Mesodermal cell (in vitro differentiated cells): Measurements from ENCODE around the gene IL6ST. TPM values are rescaled to one million over a fixed set of nuclear protein-coding genes. Genes with fewer than 3 reads are reported as not detected.
"Not testable (repeated sequence)": the region's sequence is repeated elsewhere in the genome, so short reads cannot be mapped to it uniquely, and the experiment has no call there.

Experiments used
- H3K27ac ChIP-seq: 2 replicates; pipeline ENCODE4 v1.7.0; 2013; ENCODE audit warnings: mild to moderate bottlenecking, low read depth, low read length, moderate library complexity; ENCODE audit not compliant: severe bottlenecking
- H3K36me3 ChIP-seq: 2 replicates; pipeline ENCODE4 v1.7.1; 2013; ENCODE audit warnings: mild to moderate bottlenecking, low read length, moderate library complexity; ENCODE audit not compliant: control insufficient read depth, insufficient read depth
- H3K4me1 ChIP-seq: one replicate; pipeline ENCODE4 v1.7.1; 2013; ENCODE audit warnings: mild to moderate bottlenecking, low read length; ENCODE audit not compliant: insufficient read depth, control insufficient read depth, poor library complexity, severe bottlenecking
- H3K4me3 ChIP-seq: 2 replicates; pipeline ENCODE4 v1.7.0; 2013; ENCODE audit warnings: low read length, control low read depth, mild to moderate bottlenecking; ENCODE audit not compliant: insufficient read depth, poor library complexity, severe bottlenecking; ENCODE audit errors: extremely low read depth
- H3K9me3 ChIP-seq: 2 replicates; pipeline ENCODE4 v1.7.1; 2013; ENCODE audit warnings: mild to moderate bottlenecking, low read length, moderate library complexity; ENCODE audit not compliant: control insufficient read depth
- WGBS, 2 experiments: methylation state at CpG; one replicate each; pipeline ENCODE4 v1.1.5; 2013; ENCODE audit warnings: missing lambda C conversion rate in 2 of 2; ENCODE audit not compliant: insufficient coverage in 2 of 2; 5-methylcytosine and 5-hydroxymethylcytosine counted together
- polyA plus RNA-seq, 2 experiments: library from polyadenylated mRNA; stranded (reverse); fragments of 50-300 nt; gene quantifications; one replicate each; pipeline ENCODE4 v1.2.3, GENCODE V29; 2013

Gene IL6ST
- polyA plus RNA-seq (2013, experiment 1 of 2): 142 TPM
- 179 TPM for polyA plus RNA-seq (2013, experiment 2 of 2)

DNA sequence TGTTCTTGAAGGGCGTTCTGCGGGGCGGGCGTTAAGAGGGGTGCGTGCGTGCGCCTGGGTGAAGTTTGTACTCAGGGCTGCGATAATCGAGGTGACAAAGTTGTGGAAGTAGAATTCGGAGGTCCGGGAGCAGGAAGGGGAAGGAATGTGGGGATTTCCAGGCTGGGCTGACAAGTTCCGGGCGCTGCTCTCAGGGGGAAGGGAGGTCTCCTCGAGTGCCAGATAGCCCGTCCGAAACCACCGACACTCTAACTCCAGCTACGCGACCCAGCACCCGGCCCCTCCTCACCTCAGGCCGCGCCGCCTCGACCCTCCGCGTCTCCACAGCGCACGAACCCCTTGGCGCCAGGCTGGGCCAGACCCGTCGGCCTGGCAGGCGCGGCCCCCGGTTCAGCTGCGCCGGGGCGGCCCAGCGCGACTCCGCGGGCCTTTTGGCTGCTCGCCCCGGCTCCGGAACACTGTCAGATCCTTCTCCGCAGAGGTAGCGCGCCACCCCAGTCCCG, at the start of gene IL6ST:
IL6ST (minus strand) TSS at position 469 of the 503 bp plus-strand sequence. CDS start 18,685 bp downstream, outside the sequence.
- peak within 1 kb of the TSS; percentile 98 for H3K27ac ChIP-seq
- peaks cover 16% of the 10 kb centered on the region for H3K36me3 ChIP-seq
- H3K9me3 ChIP-seq: no peaks in the 10 kb centered on the region
- peaks cover 9% of the 10 kb centered on the region for H3K4me1 ChIP-seq
- 0 to 1% methylated on average over 34 to 45 of the region's 48 CpGs for WGBS, 2 experiments
- H3K4me3 ChIP-seq: peak within 1 kb of the TSS; percentile 86

DNA sequence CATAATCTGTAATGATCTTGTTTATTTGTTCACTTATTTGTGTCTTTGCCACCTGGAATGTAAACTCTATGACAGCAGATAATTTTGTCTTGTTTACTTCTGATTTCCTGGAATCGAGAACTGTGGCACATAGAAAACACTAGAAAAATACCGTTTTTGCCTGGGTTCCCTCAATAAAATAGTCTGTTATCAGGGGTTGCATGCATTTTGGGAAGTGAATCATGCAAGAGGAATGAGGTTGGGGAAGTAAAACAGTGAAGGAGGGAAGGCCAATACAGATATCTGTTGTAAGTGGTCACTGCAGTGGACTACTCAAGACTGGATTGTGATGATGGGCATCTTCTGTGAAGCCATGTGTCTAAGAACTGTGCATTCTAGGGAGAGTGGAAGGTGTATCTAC, 45.2 kb upstream of the IL6ST start:
- H3K4me3 ChIP-seq: no peak overlapping the region
- peaks cover 7% of the 10 kb centered on the region for H3K9me3 ChIP-seq
- WGBS, 2 experiments: 89 to 94% methylated on average over 2 of the region's 2 CpGs
- H3K36me3 ChIP-seq: no peaks in the 10 kb centered on the region
- peak overlapping the region; percentile 66 for H3K27ac ChIP-seq
- peaks cover 13% of the 10 kb centered on the region for H3K4me1 ChIP-seq

DNA sequence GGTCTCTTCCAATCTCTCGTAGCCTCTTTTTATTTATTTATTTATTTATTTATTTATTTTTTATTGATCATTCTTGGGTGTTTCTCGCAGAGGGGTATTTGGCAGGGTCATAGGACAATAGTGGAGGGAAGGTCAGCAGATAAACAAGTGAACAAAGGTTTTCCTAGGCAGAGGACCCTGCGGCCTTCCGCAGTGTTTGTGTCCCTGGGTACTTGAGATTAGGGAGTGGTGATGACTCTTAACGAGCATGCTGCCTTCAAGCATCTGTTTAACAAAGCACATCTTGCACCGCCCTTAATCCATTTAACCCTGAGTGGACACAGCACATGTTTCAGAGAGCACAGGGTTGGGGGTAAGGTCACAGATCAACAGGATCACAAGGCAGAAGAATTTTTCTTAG, 43.4 kb upstream of the IL6ST start:
- not testable (repeated sequence) for H3K9me3 ChIP-seq, H3K27ac ChIP-seq, H3K36me3 ChIP-seq, H3K4me3 ChIP-seq
- WGBS, 2 experiments: no CpG with 5 or more reads among the region's 6 CpGs
- H3K4me1 ChIP-seq: peaks cover 13% of the 10 kb centered on the region

DNA sequence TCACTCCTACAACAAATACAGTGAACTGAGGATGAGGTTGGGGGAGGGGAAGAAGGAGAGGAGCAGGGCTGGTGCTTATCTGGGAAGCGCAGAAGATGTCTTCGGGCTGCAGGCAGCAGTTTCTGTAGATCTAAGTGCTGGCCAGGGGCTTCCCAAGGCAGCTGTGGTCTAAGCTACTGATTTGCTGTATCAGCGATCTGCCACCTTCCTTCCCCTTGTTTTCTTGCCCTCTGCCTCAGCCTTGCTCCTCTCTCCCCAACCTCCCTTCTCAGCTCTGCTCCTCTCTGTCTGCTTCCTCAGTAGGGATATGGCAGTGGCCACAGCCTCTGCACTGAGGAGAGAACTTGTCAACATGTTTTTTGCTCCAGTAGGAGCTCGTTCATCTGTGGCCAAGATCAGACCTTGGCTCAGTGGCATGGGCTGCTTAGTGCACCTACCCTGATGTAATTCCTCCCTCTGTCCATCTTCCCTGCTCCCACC, 42.8 kb upstream of the IL6ST start:
- peak overlapping the region; percentile 66 for H3K27ac ChIP-seq
- no peaks in the 10 kb centered on the region for H3K36me3 ChIP-seq
- H3K4me3 ChIP-seq: no peak overlapping the region
- H3K4me1 ChIP-seq: peaks cover 13% of the 10 kb centered on the region
- WGBS, 2 experiments: 75 to 80% methylated on average over 4 of the region's 4 CpGs
- no peaks in the 10 kb centered on the region for H3K9me3 ChIP-seq

DNA sequence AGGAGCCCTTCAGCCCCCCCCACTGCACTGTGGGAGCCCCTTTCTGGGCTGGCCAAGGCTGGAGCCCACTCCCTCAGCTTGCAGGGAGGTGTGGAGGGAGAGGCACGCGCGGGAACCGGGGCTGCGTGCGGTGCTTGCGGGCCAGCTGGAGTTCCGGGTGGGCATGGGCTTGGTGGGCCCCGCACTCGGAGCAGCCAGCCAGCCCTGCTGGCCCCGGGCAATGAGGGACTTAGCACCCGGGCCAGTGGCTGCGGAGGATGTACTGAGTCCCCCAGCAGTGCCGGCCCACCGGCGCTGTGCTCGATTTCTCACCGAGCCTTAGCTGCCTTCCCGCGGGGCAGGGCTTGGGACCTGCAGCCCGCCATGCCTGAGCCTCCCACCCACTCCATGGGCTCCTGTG, 40.6 kb upstream of the IL6ST start:
- H3K9me3 ChIP-seq, H3K36me3 ChIP-seq, H3K27ac ChIP-seq, H3K4me3 ChIP-seq: not testable (repeated sequence)
- peaks cover 12% of the 10 kb centered on the region for H3K4me1 ChIP-seq
- 95% methylated on average over 4 of the region's 21 CpGs; no CpG with 5 or more reads in 1 of the 2 experiments for WGBS, 2 experiments

DNA sequence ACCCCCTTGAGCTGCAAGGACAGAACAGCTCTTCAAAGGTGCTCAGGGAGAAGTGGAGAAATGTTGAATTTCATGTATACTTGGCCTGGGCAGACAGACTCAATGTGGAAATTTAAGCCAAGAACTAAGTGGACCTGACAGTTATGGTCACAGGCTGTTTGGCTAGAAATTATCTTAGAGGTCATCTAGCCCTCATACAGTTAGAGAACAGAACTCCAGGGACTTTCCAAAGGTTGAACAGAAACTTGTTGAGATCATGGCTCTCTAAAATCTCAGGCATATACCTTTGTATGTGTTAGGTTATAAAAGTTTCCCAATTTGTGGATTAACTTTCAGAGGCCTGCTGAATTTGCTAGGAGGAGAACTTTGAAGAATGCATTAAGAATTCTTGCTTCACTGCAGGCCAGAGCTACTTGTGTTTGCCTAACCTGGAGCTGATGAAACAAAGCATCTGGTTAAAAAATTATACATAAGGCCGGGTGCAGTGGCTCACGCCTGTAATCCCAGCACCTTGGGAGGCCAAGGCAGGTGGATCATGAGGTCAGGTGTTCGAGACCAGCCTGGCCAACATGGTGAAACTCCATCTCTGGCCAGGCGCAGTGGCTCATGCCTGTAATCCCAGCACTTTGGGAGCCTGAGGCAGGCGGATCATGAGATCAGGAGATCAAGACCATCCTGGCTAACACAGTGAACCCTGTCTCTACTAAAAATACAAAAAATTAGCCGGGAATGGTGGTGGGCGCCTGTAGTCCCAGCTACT, 35.3 kb upstream of the IL6ST start:
- 88 to 95% methylated on average over 5 to 6 of the region's 7 CpGs for WGBS, 2 experiments
- not testable (repeated sequence) for H3K4me1 ChIP-seq, H3K27ac ChIP-seq, H3K9me3 ChIP-seq, H3K36me3 ChIP-seq, H3K4me3 ChIP-seq

DNA sequence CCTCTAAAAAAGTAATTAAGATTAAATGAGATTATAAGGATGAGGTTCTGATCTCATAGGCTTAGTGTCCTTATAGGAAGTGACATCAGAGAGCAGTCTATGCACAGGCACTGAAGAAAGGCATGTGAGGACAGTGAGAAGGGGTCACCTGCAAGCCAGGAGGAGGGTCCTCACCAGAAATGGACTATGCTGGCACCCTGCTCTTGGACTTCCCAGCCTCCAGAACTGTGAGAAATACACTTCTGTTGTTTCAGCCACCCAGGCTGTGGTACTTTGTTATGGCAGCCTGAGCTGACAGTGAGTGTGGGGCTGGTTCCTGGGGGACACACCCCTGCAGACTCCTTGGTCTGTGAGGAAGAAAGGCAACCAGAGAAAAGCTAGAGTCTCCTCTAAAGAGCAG, 34.7 kb upstream of the IL6ST start:
- Histone ChIP-seq H3K9me3 (no peaks in the 10 kb centered on the region), H3K36me3 (no peaks in the 10 kb centered on the region), H3K27ac (no peak overlapping the region), H3K4me3 (no peak overlapping the region), H3K4me1 (peaks cover 7% of the 10 kb centered on the region)

DNA sequence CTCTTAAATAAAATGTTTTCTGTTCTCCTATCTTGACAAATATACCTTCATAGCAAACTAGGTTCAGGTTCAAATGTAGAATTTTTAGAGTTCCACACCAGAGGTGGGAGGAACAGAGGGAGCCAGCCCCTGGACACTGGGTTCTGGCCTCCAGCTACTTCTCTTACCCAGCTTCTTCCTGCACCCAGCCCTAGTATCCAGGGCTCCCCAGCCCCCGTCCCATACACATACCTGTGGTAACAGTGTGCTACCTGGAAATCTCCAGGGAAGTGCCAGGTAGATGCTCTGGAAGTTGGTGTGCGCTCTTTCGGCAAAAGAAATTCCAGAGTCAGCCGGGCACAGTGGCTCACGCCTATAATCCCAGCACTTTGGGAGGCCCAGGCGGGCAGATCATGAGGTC, 33.9 kb upstream of the IL6ST start:
- peaks cover 7% of the 10 kb centered on the region for H3K4me1 ChIP-seq
- no peaks in the 10 kb centered on the region for H3K9me3 ChIP-seq
- no peak overlapping the region for H3K4me3 ChIP-seq
- no peaks in the 10 kb centered on the region for H3K36me3 ChIP-seq
- H3K27ac ChIP-seq: no peak overlapping the region
- 93 to 100% methylated on average over 5 to 6 of the region's 6 CpGs for WGBS, 2 experiments

DNA sequence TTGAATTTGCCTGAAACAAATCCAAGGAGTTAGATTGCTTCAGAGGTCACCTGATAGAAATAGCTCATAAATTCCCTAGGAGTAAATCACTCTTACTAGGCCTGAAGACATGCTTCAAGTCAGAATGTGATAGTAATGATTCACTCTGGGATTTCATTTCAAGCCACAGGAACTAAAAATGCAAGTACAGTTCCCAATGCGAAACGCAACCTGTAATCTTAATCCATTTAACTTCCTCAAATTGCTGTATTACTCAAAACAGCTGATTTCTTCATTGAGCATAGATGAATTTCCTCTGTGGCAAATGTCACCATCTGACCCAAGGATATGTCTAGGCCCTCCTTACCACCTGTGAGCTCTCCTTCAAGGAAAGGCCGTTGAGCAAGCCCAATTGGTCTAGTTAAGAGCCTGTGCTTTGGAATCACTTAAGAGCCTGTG, 32.1 kb upstream of the IL6ST start:
- Histone ChIP-seq H3K4me1 (peaks cover 7% of the 10 kb centered on the region), H3K27ac (no peak overlapping the region), H3K36me3 (no peaks in the 10 kb centered on the region), H3K4me3 (no peak overlapping the region), H3K9me3 (no peaks in the 10 kb centered on the region)
- WGBS, 2 experiments: 80 to 94% methylated on average over 2 to 3 of the region's 3 CpGs

DNA sequence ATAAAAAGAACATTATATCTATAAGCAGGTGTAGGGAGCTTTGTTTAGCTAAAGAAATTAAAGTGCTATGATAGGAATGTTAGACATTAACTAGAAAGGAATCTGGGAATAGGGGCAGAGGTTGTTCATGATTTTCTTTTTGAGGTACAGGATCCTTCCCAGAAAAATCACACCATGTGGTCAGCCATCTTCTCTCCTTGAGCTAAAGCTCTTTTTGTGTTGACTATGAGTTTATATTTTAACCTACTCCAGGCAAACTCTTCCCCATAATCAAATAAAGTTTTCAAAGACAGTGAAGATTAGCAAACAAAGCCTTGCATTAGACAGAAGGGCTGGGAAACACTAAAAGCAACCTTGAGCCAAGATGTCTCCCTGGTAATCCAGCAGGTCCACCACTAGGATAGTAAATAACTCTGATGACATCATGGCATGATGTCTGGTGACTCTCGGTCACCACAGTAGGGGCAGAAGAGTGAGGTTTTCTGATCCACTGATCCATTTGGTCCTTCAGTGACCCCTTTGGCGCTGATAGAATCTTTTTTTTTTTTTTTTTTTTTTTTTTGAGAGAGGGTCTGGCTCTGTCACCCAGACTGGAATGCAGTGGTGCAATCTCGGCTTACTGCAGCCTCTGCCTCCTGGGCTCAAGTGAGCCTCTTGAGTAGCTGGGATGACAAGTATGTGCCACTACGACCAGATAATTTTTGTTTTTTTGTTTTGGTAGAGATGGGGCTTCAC, 30.6 kb upstream of the IL6ST start:
- Histone ChIP-seq H3K27ac (no peak overlapping the region), H3K9me3 (no peaks in the 10 kb centered on the region), H3K4me3 (no peak overlapping the region), H3K36me3 (no peaks in the 10 kb centered on the region), H3K4me1 (peaks cover 7% of the 10 kb centered on the region)
- 100% methylated on average over 2 to 3 of the region's 4 CpGs for whole genome bisulfite sequencing, 2 experiments

DNA sequence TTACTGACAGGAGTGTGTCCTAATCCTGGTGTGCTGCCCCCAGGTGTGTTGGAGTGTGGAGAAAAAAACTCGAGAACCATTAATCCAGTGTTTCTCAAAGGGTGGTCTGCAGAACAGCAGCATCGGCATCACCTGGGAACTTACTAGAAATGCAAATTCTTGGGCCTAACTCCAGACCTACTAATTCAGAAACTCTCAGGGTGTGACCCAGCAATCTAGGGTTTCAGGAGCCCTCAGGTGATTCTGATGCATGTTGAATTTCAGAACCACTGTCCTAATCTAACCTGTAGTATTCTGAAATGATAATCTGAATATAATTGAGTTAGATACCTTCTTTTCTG, 30.0 kb upstream of the IL6ST start:
- no peaks in the 10 kb centered on the region for H3K36me3 ChIP-seq
- WGBS, 2 experiments: 86 to 89% methylated on average over 1 to 2 of the region's 2 CpGs
- H3K4me1 ChIP-seq: peaks cover 7% of the 10 kb centered on the region
- H3K4me3 ChIP-seq: no peak overlapping the region
- H3K27ac ChIP-seq: no peak overlapping the region
- no peaks in the 10 kb centered on the region for H3K9me3 ChIP-seq
